ENCODE data around the gene TXNRD1.
A peak's percentile ranks its signal among the peaks of the same experiment; 100 is the strongest.

TXNRD1 gene

DNA sequence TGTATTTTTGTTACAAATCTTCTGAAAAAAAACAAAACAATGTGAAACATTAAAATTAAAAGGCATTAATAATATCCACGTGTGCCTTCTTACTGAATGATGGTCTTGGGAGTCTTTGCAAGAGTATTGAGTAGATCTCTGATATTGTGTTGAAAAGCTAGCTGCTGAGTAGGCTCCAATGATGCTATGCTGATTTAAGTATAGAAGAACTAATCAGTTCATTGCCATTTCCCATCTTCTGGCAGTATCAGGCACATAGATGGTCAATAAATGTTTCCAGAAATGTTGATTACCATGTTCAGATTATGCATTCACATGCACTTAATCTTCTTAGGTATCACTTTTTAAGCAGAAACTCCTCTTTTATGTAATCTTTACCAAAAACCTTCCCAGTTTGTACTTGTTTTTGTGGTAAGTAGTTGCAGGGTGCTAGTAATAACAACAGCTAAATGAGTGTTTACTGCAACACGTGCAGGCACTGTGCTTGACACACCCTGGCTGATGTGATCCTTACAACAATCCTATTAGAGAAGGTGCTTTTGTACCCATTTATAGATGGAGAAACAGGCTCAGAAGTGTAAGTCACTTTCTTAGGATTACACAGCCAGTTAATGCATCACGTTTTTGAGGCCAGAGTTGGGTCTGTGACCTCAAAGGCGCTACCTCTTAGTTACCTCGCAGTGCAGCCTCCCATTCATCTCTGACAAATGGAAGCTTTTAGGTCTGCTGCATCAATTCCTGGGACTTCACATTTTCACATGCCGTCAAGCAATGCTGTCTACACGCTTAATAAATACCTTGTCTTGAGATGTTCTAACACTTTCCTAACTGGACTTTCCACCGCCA lies 134.9 kb downstream of the TXNRD1 start:
- no peak overlapping the region for H3K27ac Mint-ChIP-seq (ENCODE audit: low read depth)
- no peaks in the 10 kb centered on the region for H3K4me1 Mint-ChIP-seq
- DNase-seq (ENCODE audit: low spot score in 2 of 2) (no peak), ATAC-seq (replicated peaks; ENCODE audit: extremely low read depth, poor library complexity, severe bottlenecking) (no peak)
- peaks cover 26% of the 10 kb centered on the region for H3K36me3 Mint-ChIP-seq (ENCODE audit: insufficient read depth)
- H3K27me3 Mint-ChIP-seq: no peaks in the 10 kb centered on the region
- H3K9me3 Mint-ChIP-seq: no peaks in the 10 kb centered on the region
- no peak overlapping the region for H3K4me3 Mint-ChIP-seq

DNA sequence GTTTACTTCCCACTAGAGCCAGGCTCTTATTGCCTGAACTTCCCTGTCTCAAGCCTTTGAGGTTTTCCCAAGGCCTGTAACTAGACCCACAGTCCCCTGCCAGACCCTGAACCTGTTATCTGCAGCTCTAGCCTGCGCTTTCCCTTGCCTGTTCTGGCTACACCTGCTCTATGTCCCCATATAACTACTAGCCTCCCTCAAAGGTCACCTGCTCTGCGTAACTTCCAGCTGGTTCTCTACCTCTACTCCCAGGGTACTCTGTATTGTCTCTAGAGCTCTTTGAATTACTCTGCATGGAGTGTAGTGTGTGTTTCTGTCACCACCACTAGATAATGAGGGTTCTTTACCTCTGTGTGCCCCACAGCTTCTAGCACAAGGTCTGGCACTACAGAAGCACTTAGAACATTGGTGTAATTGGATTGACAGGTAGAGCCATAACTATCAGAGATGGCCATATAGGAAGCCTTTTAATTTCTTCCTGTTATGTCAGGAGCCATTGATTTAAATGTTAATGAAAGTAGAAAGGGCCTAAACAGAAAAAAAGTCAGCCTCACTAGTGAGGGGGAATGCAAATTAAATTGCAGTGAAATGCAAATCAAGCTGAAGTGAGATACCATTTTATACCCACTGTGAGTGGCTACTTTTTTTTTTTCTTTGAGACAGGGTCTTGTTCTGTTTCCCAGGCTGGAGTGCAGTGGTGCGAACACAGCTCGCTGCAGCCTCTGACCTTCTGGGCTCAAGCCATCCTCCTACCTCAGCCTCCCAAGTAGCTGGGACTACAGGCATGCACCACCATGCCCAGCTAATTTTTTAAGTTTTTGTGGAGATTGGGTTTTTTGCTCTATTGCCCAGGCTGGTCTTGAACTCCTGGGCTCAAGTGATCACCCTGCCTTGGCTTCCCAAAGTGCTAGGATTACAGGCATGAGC lies 135.7 kb downstream of the TXNRD1 start:
- Mint-ChIP-seq H3K9me3 (no peaks in the 10 kb centered on the region), H3K27ac (ENCODE audit: low read depth) (no peak overlapping the region), H3K4me3 (no peak overlapping the region), H3K27me3 (no peaks in the 10 kb centered on the region), H3K36me3 (ENCODE audit: insufficient read depth) (peaks cover 24% of the 10 kb centered on the region), H3K4me1 (no peaks in the 10 kb centered on the region)
- ATAC-seq (replicated peaks; ENCODE audit: extremely low read depth, poor library complexity, severe bottlenecking) (no peak), DNase-seq (ENCODE audit: low spot score in 2 of 2) (no peak)

DNA sequence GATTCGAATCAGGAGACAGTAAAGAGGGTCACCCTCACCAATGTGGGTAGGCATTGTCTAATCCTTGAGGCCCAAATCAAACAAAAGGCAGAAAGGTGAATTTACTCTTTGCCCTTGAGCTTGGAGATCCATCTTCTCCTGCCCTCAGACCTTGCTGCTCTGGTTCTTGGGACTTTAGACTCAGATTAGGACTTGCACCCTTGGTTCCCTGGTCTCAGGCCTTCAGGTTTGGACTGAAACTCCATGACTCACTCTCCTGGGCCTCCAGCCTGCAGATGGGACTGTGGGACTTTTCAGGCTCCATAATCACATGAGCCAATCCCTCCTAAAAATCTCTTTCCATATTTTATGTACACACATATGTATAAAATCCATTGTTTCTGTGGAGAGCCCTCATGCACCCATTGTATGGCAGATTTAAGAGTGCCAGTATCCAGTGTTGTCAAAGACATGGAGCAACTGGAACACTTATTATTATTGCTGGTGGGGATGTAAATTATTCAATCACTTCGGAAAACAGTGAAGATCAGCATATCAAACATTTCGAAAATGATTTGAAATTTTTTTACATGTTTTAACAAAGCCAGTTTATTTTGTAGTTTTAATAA lies 136.6 kb downstream of the TXNRD1 start:
- Mint-ChIP-seq H3K27ac (ENCODE audit: low read depth) (no peak overlapping the region), H3K36me3 (ENCODE audit: insufficient read depth) (peaks cover 20% of the 10 kb centered on the region), H3K4me1 (no peaks in the 10 kb centered on the region), H3K27me3 (no peaks in the 10 kb centered on the region), H3K4me3 (no peak overlapping the region), H3K9me3 (no peaks in the 10 kb centered on the region)
- ATAC-seq (replicated peaks; ENCODE audit: extremely low read depth, poor library complexity, severe bottlenecking) (no peak), DNase-seq (ENCODE audit: low spot score in 2 of 2) (no peak)

DNA sequence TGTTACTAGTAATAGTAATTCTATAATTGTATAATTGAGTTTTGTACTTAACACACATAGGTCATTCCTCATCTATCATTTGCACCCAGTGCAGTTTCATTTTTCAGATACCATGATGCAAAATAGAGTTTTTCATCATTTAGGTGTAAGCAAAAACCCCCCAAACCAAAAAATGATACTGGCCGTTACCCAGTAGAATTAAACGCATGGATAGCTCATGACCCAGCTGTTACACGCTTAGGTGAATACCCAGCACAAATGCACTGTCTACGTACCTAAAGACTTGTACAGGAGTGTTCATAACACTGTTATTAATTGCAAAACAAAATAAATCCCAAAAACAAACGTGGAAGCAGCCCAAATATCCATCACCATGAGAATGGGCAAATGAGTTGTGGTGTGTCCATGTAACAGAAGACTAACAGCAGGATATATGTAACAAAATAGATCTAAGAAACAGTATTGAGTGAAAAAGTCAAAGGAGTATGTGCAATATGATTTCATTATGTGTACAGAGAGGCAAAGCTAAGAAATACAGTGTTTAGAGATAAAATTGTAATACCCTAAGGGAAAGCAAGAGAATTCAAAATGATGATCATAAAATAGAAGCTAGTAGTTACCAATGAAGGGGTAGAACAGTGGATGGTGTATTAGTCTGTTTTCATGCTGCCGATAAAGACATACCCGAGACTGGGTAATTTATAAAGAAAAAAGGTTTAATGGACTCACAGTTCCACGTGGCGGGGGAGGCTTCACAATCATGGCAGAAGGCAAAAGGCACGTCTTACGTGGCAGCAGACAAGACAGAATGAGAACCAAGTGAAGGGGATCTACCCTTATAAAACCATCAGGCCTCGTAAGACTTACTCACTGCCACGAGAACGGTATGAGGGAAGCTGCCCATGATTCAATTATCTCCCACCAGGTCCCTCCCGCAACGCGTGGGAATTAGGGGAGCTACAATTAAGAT lies 137.7 kb downstream of the TXNRD1 start:
- DNase-seq (ENCODE audit: low spot score in 2 of 2) (no peak), ATAC-seq (replicated peaks; ENCODE audit: extremely low read depth, poor library complexity, severe bottlenecking) (no peak)
- Mint-ChIP-seq H3K9me3 (no peaks in the 10 kb centered on the region), H3K36me3 (ENCODE audit: insufficient read depth) (peaks cover 18% of the 10 kb centered on the region), H3K4me1 (no peaks in the 10 kb centered on the region), H3K27me3 (no peaks in the 10 kb centered on the region), H3K27ac (ENCODE audit: low read depth) (no peak overlapping the region), H3K4me3 (no peak overlapping the region)

DNA sequence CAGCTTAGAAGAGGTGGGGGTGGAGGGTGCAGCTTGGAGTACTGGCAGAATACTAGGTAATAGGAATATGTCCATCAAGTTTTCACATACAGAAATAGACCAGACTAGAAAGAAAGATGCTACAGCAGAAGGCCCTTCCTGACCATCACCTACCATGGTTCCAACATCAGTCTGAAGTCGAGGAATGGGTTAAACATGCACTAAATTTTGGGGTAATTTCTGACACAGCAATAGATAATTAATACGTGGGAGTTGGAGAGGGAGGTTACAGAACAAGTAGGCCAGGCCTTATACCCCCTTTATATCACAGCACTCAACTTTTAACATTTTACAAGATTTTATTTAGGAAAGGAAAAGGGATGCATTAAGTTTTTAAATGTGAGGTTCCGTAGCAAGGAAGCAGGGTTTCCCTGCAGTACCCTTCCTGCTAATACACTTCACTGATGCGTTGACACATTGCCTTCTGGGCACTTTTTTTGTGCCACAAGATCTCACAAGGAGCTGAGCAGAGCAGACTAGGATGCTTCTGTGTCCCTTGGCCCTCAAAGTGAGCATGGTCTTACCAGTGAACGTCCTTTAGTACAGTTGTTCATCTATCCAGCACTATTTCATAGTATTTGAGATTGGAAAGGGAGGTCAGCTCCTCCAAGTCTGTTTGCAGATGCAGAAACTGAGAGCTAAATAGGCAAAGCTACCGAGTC lies 138.7 kb downstream of the TXNRD1 start:
- H3K9me3 Mint-ChIP-seq: no peaks in the 10 kb centered on the region
- peaks cover 9% of the 10 kb centered on the region for H3K36me3 Mint-ChIP-seq (ENCODE audit: insufficient read depth)
- H3K27me3 Mint-ChIP-seq: no peaks in the 10 kb centered on the region
- H3K4me1 Mint-ChIP-seq: no peaks in the 10 kb centered on the region
- ATAC-seq (replicated peaks; ENCODE audit: extremely low read depth, poor library complexity, severe bottlenecking): no peak
- DNase-seq (ENCODE audit: low spot score in 2 of 2): peak in 1 of 2 donors; percentile 2
- no peak overlapping the region for H3K4me3 Mint-ChIP-seq
- H3K27ac Mint-ChIP-seq (ENCODE audit: low read depth): no peak overlapping the region

DNA sequence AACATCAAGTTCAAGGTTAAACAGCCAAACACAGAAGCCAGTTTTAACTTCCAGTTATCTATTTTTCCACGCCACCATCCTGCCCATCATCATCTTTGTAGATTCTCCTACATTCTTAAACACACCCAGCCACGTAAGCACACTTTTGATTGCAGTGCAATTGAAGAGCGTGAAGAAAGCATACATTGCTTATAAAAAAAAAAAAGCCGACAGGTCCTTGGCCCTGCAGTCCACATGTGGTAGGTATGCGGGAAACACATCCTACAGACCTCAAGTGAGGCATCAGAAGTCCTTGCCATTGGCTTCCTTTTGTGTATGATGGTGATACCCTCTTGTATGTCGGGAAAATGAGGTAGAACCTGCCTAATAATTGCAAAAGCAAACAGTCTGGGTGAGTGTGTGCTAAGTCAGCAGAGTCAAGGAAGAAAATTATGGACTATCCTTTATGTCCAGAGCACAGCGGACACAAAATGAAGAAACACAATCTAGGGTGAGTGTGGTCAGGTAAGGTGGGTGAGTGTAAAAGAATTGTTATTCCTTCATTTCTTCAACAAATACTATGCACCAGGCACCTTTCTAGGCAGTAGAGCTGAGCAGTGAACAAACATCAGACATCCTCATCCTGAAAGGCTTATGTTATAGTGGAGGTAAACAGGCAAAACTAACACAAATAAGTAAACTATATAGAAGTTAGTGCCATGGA lies 139.4 kb downstream of the TXNRD1 start:
- Mint-ChIP-seq H3K4me3 (no peak overlapping the region), H3K4me1 (no peaks in the 10 kb centered on the region), H3K9me3 (no peaks in the 10 kb centered on the region), H3K27ac (ENCODE audit: low read depth) (no peak overlapping the region), H3K27me3 (no peaks in the 10 kb centered on the region), H3K36me3 (ENCODE audit: insufficient read depth) (peaks cover 8% of the 10 kb centered on the region)
- ATAC-seq (replicated peaks; ENCODE audit: extremely low read depth, poor library complexity, severe bottlenecking) (no peak), DNase-seq (ENCODE audit: low spot score in 2 of 2) (no peak)

DNA sequence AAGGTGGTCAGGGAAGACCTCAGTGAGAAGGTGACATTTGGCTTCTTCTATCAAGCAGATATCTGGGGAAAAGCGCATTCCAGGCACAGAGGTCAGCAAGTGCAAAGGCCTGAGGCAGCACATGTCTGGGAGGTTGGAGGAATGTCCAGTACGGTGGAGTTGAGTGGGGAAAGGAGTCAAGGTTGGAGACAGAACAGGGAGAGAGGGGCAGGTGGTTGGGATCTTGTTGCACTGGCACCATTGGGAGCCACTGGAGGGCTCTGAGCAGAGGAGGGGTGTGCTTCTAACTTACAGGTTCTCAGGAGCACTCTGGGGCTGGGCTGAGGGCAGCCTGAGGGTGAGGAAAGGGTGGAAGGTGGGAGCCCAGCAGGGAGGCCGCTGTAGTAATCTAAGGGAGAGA lies 140.1 kb downstream of the TXNRD1 start:
- no peaks in the 10 kb centered on the region for H3K4me1 Mint-ChIP-seq
- DNase-seq (ENCODE audit: low spot score in 2 of 2) (no peak), ATAC-seq (replicated peaks; ENCODE audit: extremely low read depth, poor library complexity, severe bottlenecking) (no peak)
- no peak overlapping the region for H3K27ac Mint-ChIP-seq (ENCODE audit: low read depth)
- no peaks in the 10 kb centered on the region for H3K9me3 Mint-ChIP-seq
- H3K36me3 Mint-ChIP-seq (ENCODE audit: insufficient read depth): peaks cover 7% of the 10 kb centered on the region
- H3K27me3 Mint-ChIP-seq: no peaks in the 10 kb centered on the region
- no peak overlapping the region for H3K4me3 Mint-ChIP-seq

DNA sequence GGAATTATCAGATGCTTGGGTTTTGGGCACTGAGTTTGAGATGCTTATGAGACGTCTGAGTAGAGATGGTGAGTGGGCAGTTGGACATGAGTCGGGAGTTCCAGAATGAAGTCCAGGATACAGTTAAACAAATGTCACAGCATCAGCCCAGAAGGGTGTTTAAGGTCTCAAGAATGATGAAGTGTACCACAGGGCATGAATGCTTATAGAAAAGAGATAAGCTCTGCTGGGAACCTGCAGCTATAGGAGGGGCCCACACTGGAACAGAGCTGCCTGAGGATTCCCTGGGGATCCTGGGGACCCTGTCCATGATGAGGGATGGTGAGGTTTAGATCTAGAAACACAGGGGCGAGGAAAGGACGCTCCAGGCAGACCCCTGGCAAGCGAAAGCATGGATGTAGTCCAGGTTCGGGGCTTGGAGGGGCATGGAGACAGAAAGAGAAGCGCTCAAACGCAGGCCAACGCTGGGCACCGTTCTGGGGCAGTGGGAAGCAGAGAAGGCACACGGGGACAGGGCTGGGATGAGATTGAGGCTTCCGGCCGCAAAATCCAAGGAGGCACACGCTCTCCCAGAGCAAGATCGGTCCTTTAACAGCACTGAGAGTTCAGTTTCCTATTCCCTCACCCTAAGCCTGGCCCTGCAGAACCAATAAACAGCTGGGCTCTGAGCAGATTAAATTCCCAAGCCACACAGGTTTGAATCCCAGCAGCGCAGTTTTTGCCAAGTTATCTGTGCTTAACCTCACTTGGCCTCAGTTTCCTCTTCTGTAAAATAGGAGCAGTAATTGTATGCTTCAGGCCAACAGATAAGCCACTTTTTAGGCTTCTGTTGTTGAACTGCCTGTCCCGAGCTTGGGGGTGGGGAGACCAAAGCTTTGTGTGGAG lies 140.9 kb downstream of the TXNRD1 start:
- DNase-seq (ENCODE audit: low spot score in 2 of 2) (no peak), ATAC-seq (replicated peaks; ENCODE audit: extremely low read depth, poor library complexity, severe bottlenecking) (no peak)
- H3K4me3 Mint-ChIP-seq: no peak overlapping the region
- H3K27ac Mint-ChIP-seq (ENCODE audit: low read depth): peak overlapping the region; percentile 43
- H3K4me1 Mint-ChIP-seq: no peaks in the 10 kb centered on the region
- H3K27me3 Mint-ChIP-seq: no peaks in the 10 kb centered on the region
- H3K36me3 Mint-ChIP-seq (ENCODE audit: insufficient read depth): peaks cover 3% of the 10 kb centered on the region
- no peaks in the 10 kb centered on the region for H3K9me3 Mint-ChIP-seq

DNA sequence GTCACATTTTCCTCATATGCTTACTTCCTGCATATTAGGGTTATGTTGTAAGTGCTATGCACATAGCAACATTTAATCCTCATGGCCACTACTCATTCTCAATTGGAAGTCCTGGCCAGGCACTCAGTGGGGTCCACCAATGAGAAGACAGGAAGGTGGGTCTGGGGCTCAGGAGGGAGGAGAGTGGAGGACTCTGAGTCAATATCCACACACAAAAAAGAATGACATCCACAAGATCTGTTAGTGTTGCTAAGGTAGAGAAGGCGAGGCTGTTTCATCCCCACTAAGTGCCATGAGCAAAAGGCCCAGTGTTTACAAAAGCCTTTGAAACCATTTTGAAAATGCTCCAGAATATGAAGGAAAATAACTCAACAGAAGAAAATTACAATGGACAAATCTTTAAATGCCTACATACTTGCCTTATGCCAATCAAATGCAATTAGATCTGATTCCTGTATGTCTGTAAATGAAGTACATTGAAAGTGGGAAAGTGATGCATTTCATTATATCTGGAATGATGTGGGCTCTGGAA lies 141.9 kb downstream of the TXNRD1 start:
- no peak for ATAC-seq (replicated peaks; ENCODE audit: extremely low read depth, poor library complexity, severe bottlenecking)
- no peaks in the 10 kb centered on the region for H3K9me3 Mint-ChIP-seq
- no peak for DNase-seq (ENCODE audit: low spot score in 2 of 2)

DNA sequence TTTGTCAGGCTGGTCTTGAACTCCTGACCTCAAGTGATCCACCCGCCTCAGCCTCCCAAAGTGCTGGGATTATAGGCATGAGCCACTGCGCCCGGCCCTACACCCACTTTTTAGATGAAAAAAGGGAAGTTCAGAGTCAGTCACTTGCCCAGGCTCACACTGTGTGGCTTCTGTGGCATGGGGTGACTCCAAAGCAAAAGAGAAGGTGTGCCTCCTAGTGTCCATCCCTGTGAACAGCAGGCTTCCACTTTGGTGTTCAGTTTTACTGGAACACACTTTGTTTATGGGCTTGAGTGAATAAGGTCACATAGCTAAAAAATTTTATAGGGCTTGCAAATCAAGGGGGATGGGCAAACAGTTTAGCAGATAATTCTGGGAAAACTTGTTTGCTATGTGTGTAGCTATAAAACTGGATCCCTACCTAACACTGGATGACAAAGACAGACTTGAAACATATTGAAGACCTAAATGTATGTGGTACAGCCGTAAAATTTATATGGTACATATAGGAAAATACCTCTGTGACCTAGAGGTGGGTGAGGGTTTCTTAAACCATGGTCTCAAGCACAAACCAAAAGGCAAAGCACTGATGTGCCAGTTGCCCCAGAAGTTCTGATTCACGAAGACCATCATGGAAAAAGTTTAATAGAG lies 142.9 kb downstream of the TXNRD1 start:
- H3K9me3 Mint-ChIP-seq: no peaks in the 10 kb centered on the region

More for the DNA sequence above, 141.9 kb downstream of the TXNRD1 start:
- Mint-ChIP-seq H3K4me3 (no peak overlapping the region), H3K27me3 (no peaks in the 10 kb centered on the region), H3K36me3 (ENCODE audit: insufficient read depth) (peaks cover under 1% of the 10 kb centered on the region), H3K4me1 (no peaks in the 10 kb centered on the region), H3K27ac (ENCODE audit: low read depth) (no peak overlapping the region)

More for the DNA sequence above, 142.9 kb downstream of the TXNRD1 start:
- Mint-ChIP-seq H3K27me3 (no peaks in the 10 kb centered on the region), H3K36me3 (ENCODE audit: insufficient read depth) (no peaks in the 10 kb centered on the region), H3K27ac (ENCODE audit: low read depth) (no peak overlapping the region), H3K4me3 (no peak overlapping the region), H3K4me1 (no peaks in the 10 kb centered on the region)
- peak; percentile 92 for ATAC-seq (replicated peaks; ENCODE audit: extremely low read depth, poor library complexity, severe bottlenecking)
- DNase-seq (ENCODE audit: low spot score in 2 of 2): peak; percentile 43 to 57

Measured in central memory CD8-positive, alpha-beta T cell (primary cell).